ENCODE results near the gene SERPINB10.

The SERPINB10 gene

GRCh38 chr18:63895190-63895589, 12.6 kb upstream of the SERPINB10 start:
- H3K27me3 ChIP-seq (ENCODE audit: control insufficient read depth, insufficient read depth, low read length) = peaks cover 36% of the 10 kb centered on the region
- no peak overlapping the region for H3K4me3 ChIP-seq (ENCODE audit: low read length)
- no peaks in the 10 kb centered on the region for H3K9me3 ChIP-seq (replicated peaks; ENCODE audit: low read length)
- H3K36me3 ChIP-seq (ENCODE audit: insufficient read depth, low read length) = no peaks in the 10 kb centered on the region
- H3K9ac ChIP-seq (ENCODE audit: low read depth, low read length) = no peak overlapping the region
- H3K4me1 ChIP-seq (ENCODE audit: control insufficient read depth, insufficient read depth, low read length) = no peaks in the 10 kb centered on the region
- H3K4me2 ChIP-seq (ENCODE audit: low read length) = no peak overlapping the region

GRCh38 chr18:63897072-63897471, 10.7 kb upstream of the SERPINB10 start:
- Histone ChIP-seq H3K4me1 (ENCODE audit: control insufficient read depth, insufficient read depth, low read length) (no peaks in the 10 kb centered on the region), H3K9me3 (replicated peaks; ENCODE audit: low read length) (no peaks in the 10 kb centered on the region), H3K4me3 (ENCODE audit: low read length) (no peak overlapping the region), H3K27me3 (ENCODE audit: control insufficient read depth, insufficient read depth, low read length) (peaks cover 37% of the 10 kb centered on the region), H3K4me2 (ENCODE audit: low read length) (no peak overlapping the region), H3K36me3 (ENCODE audit: insufficient read depth, low read length) (no peaks in the 10 kb centered on the region), H3K9ac (ENCODE audit: low read depth, low read length) (no peak overlapping the region)

GRCh38 chr18:63899206-63899605, 8.6 kb upstream of the SERPINB10 start:
- Histone ChIP-seq H3K9ac (ENCODE audit: low read depth, low read length) (no peak overlapping the region), H3K4me1 (ENCODE audit: control insufficient read depth, insufficient read depth, low read length) (no peaks in the 10 kb centered on the region), H3K9me3 (replicated peaks; ENCODE audit: low read length) (no peaks in the 10 kb centered on the region), H3K4me2 (ENCODE audit: low read length) (no peak overlapping the region), H3K27me3 (ENCODE audit: control insufficient read depth, insufficient read depth, low read length) (peaks cover 32% of the 10 kb centered on the region), H3K4me3 (ENCODE audit: low read length) (no peak overlapping the region), H3K36me3 (ENCODE audit: insufficient read depth, low read length) (no peaks in the 10 kb centered on the region)

GRCh38 chr18:63903851-63904570, 3.7 kb upstream of the SERPINB10 start:
- H3K4me1 ChIP-seq (ENCODE audit: control insufficient read depth, insufficient read depth, low read length) = no peaks in the 10 kb centered on the region

GRCh38 chr18:63904694-63905093, 3.1 kb upstream of the SERPINB10 start:
- Histone ChIP-seq H3K27me3 (ENCODE audit: control insufficient read depth, insufficient read depth, low read length) (peaks cover 42% of the 10 kb centered on the region), H3K9ac (ENCODE audit: low read depth, low read length) (no peak overlapping the region), H3K4me2 (ENCODE audit: low read length) (no peak overlapping the region), H3K9me3 (replicated peaks; ENCODE audit: low read length) (no peaks in the 10 kb centered on the region), H3K4me3 (ENCODE audit: low read length) (no peak overlapping the region), H3K36me3 (ENCODE audit: insufficient read depth, low read length) (no peaks in the 10 kb centered on the region), H3K4me1 (ENCODE audit: control insufficient read depth, insufficient read depth, low read length) (no peaks in the 10 kb centered on the region)

More at GRCh38 chr18:63903851-63904570, 3.7 kb upstream of the SERPINB10 start:
- H3K27me3 ChIP-seq (ENCODE audit: control insufficient read depth, insufficient read depth, low read length) = peaks cover 41% of the 10 kb centered on the region
- no peak overlapping the region for H3K4me2 ChIP-seq (ENCODE audit: low read length)
- no peaks in the 10 kb centered on the region for H3K36me3 ChIP-seq (ENCODE audit: insufficient read depth, low read length)
- no peak overlapping the region for H3K4me3 ChIP-seq (ENCODE audit: low read length)
- H3K9ac ChIP-seq (ENCODE audit: low read depth, low read length) = no peak overlapping the region
- no peaks in the 10 kb centered on the region for H3K9me3 ChIP-seq (replicated peaks; ENCODE audit: low read length)

- Histone ChIP-seq H3K9me3 (replicated peaks; ENCODE audit: low read length) (no peaks in the 10 kb centered on the region), H3K9ac (ENCODE audit: low read depth, low read length) (no peak overlapping the region), H3K4me1 (ENCODE audit: control insufficient read depth, insufficient read depth, low read length) (no peaks in the 10 kb centered on the region), H3K27me3 (ENCODE audit: control insufficient read depth, insufficient read depth, low read length) (peaks cover 39% of the 10 kb centered on the region), H3K36me3 (ENCODE audit: insufficient read depth, low read length) (no peaks in the 10 kb centered on the region), H3K4me3 (ENCODE audit: low read length) (no peak overlapping the region), H3K4me2 (ENCODE audit: low read length) (no peak overlapping the region)
These were observed 2.4 kb upstream of the SERPINB10 start for GRCh38 chr18:63905361-63905760.

- Histone ChIP-seq H3K36me3 (ENCODE audit: insufficient read depth, low read length) (no peaks in the 10 kb centered on the region), H3K4me1 (ENCODE audit: control insufficient read depth, insufficient read depth, low read length) (no peaks in the 10 kb centered on the region), H3K4me2 (ENCODE audit: low read length) (no peak overlapping the region), H3K27me3 (ENCODE audit: control insufficient read depth, insufficient read depth, low read length) (peaks cover 35% of the 10 kb centered on the region), H3K9me3 (replicated peaks; ENCODE audit: low read length) (no peaks in the 10 kb centered on the region), H3K9ac (ENCODE audit: low read depth, low read length) (no peak overlapping the region), H3K4me3 (ENCODE audit: low read length) (no peak overlapping the region)
These were observed 1.7 kb upstream of the SERPINB10 start for GRCh38 chr18:63906056-63906455.

- Histone ChIP-seq H3K4me3 (ENCODE audit: low read length) (no peak overlapping the region), H3K4me1 (ENCODE audit: control insufficient read depth, insufficient read depth, low read length) (no peaks in the 10 kb centered on the region)
These were observed 1.1 kb downstream of the SERPINB10 start for GRCh38 chr18:63908858-63909257.

GRCh38 chr18:63909870-63910269, 2.1 kb downstream of the SERPINB10 start:
- Histone ChIP-seq H3K36me3 (ENCODE audit: insufficient read depth, low read length) (no peaks in the 10 kb centered on the region), H3K4me3 (ENCODE audit: low read length) (no peak overlapping the region), H3K4me2 (ENCODE audit: low read length) (no peak overlapping the region), H3K9me3 (replicated peaks; ENCODE audit: low read length) (no peaks in the 10 kb centered on the region), H3K27me3 (ENCODE audit: control insufficient read depth, insufficient read depth, low read length) (peaks cover 39% of the 10 kb centered on the region), H3K9ac (ENCODE audit: low read depth, low read length) (no peak overlapping the region), H3K4me1 (ENCODE audit: control insufficient read depth, insufficient read depth, low read length) (no peaks in the 10 kb centered on the region)

More at GRCh38 chr18:63908858-63909257, 1.1 kb downstream of the SERPINB10 start:
- Histone ChIP-seq H3K36me3 (ENCODE audit: insufficient read depth, low read length) (no peaks in the 10 kb centered on the region), H3K9me3 (replicated peaks; ENCODE audit: low read length) (no peaks in the 10 kb centered on the region), H3K9ac (ENCODE audit: low read depth, low read length) (no peak overlapping the region), H3K27me3 (ENCODE audit: control insufficient read depth, insufficient read depth, low read length) (peaks cover 43% of the 10 kb centered on the region), H3K4me2 (ENCODE audit: low read length) (no peak overlapping the region)

GRCh38 chr18:63917817-63918216, 10.1 kb downstream of the SERPINB10 start:
- peaks cover 56% of the 10 kb centered on the region for H3K27me3 ChIP-seq (ENCODE audit: control insufficient read depth, insufficient read depth, low read length)
- no peaks in the 10 kb centered on the region for H3K9me3 ChIP-seq (replicated peaks; ENCODE audit: low read length)
- no peak overlapping the region for H3K9ac ChIP-seq (ENCODE audit: low read depth, low read length)
- no peaks in the 10 kb centered on the region for H3K36me3 ChIP-seq (ENCODE audit: insufficient read depth, low read length)
- H3K4me1 ChIP-seq (ENCODE audit: control insufficient read depth, insufficient read depth, low read length) = no peaks in the 10 kb centered on the region
- no peak overlapping the region for H3K4me3 ChIP-seq (ENCODE audit: low read length)
- no peak overlapping the region for H3K4me2 ChIP-seq (ENCODE audit: low read length)

GRCh38 chr18:63922049-63922448, 14.3 kb downstream of the SERPINB10 start:
- Histone ChIP-seq H3K4me3 (ENCODE audit: low read length) (no peak overlapping the region), H3K4me2 (ENCODE audit: low read length) (no peak overlapping the region), H3K4me1 (ENCODE audit: control insufficient read depth, insufficient read depth, low read length) (no peaks in the 10 kb centered on the region), H3K27me3 (ENCODE audit: control insufficient read depth, insufficient read depth, low read length) (peaks cover 55% of the 10 kb centered on the region), H3K9ac (ENCODE audit: low read depth, low read length) (no peak overlapping the region), H3K36me3 (ENCODE audit: insufficient read depth, low read length) (no peaks in the 10 kb centered on the region), H3K9me3 (replicated peaks; ENCODE audit: low read length) (no peaks in the 10 kb centered on the region)

GRCh38 chr18:63924551-63924950, 16.8 kb downstream of the SERPINB10 start:
- no peaks in the 10 kb centered on the region for H3K36me3 ChIP-seq (ENCODE audit: insufficient read depth, low read length)
- H3K4me1 ChIP-seq (ENCODE audit: control insufficient read depth, insufficient read depth, low read length) = no peaks in the 10 kb centered on the region
- H3K4me3 ChIP-seq (ENCODE audit: low read length) = no peak overlapping the region
- H3K27me3 ChIP-seq (ENCODE audit: control insufficient read depth, insufficient read depth, low read length) = peaks cover 51% of the 10 kb centered on the region
- H3K9ac ChIP-seq (ENCODE audit: low read depth, low read length) = no peak overlapping the region
- H3K9me3 ChIP-seq (replicated peaks; ENCODE audit: low read length) = no peaks in the 10 kb centered on the region
- H3K4me2 ChIP-seq (ENCODE audit: low read length) = no peak overlapping the region
